ENCODE measurements around the gene DOCK11. TPM values are rescaled to one million over a fixed set of nuclear protein-coding genes. Genes with fewer than 3 reads are reported as not detected.
A peak's percentile ranks its signal among the peaks of the same experiment; 100 is the strongest.

The DOCK11 gene
- total RNA-seq, 4 donors from 2014 or later, result 62.1 to 156 (median 76.3) TPM

DNA sequence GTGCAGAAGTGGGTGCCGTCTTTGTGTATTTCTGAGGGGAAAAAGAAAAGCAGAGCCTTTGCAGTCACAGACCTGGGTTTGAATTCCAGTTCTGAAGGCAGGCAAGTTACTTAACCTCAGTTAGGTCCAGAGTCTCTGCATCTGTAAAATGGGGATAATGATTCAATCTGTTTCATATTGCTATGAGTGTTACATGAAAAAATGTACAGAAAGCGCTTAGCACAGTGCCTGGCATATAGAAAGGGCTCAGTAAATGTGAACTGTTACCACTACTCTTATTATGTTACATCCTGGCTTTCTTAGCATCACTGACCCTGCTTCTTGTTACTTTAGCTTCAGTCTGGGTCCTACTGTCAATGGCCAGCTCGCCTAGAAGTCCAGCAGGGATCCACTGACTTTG lies 45.9 kb downstream of the DOCK11 start:
- TF ChIP-seq, protein P1, sequence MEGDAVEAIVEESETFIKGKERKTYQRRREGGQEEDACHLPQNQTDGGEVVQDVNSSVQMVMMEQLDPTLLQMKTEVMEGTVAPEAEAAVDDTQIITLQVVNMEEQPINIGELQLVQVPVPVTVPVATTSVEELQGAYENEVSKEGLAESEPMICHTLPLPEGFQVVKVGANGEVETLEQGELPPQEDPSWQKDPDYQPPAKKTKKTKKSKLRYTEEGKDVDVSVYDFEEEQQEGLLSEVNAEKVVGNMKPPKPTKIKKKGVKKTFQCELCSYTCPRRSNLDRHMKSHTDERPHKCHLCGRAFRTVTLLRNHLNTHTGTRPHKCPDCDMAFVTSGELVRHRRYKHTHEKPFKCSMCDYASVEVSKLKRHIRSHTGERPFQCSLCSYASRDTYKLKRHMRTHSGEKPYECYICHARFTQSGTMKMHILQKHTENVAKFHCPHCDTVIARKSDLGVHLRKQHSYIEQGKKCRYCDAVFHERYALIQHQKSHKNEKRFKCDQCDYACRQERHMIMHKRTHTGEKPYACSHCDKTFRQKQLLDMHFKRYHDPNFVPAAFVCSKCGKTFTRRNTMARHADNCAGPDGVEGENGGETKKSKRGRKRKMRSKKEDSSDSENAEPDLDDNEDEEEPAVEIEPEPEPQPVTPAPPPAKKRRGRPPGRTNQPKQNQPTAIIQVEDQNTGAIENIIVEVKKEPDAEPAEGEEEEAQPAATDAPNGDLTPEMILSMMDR (IDR thresholded peaks at IDR 0.05), result no peak
- DNase-seq (ENCODE audit: low spot score), result no peak
- ATAC-seq (ENCODE audit: low FRiP score), result no peak

DNA sequence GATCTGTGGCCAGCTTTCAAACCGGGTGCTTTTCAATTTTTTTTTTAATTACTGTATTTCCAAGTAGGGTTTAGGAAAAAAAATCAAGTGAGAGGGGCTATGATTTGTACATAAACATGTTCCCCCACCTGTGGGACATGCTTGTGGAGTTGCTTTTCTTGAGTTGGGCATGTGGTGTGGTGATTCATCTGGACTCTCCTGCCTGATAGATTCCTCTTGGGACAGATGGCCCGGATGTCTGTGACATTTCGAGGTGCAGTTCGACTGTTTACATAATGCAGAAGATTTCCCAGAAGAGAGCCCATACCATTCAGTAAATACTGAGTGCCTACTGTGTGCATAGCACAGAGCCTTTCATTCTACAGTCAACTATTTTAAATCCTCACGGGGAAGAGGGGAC lies 49.9 kb downstream of the DOCK11 start:
- ATAC-seq (ENCODE audit: low FRiP score), result no peak
- no peak for DNase-seq (ENCODE audit: low spot score)
- TF ChIP-seq, protein P1 (IDR thresholded peaks at IDR 0.05), result no peak

DNA sequence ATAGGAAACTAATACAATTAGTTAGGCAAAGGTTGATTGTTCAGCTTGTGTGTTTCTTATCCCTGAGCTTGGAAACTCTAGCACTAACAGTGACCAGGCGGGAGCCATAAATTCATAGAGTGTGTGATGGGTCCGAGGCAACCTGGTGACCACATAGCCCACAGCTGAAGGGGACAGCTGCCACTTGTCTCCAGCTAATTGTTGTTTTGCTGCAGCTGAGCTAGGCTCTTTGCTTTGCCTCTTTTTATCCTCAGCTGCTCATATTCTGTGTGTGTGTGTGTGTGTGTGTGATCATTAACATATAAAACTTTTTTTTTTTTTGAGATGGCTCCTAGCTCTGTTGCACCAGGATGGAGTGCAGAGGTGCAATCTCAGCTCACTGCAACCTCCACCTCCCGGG lies 53.2 kb downstream of the DOCK11 start:
- no peak for DNase-seq (ENCODE audit: low spot score)
- ATAC-seq (ENCODE audit: low FRiP score), result no peak
- TF ChIP-seq, protein P1 (IDR thresholded peaks at IDR 0.05), result no peak

DNA sequence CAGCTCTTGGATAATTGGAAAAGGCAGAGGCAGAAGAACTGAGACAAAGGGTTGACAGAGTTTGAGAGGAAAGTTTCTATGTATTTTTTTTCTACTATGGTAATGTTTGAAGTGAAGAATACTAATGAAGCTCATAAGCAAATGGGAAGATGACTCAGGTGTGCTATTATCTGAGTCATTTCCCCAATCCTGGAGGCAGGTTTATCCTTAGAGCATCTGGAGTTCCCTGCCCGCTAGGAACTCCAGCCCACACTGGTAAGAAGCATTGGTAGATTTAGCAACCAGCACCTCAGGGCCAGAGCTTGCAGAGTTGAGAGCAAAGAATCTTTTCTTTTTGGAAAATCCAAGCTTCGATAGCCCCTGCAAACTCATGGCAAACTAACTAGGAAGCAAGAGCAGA lies 55.2 kb downstream of the DOCK11 start:
- DNase-seq (ENCODE audit: low spot score) (no peak), ATAC-seq (ENCODE audit: low FRiP score) (peak; percentile 35)
- TF ChIP-seq, protein P1 (IDR thresholded peaks at IDR 0.05), result no peak

DNA sequence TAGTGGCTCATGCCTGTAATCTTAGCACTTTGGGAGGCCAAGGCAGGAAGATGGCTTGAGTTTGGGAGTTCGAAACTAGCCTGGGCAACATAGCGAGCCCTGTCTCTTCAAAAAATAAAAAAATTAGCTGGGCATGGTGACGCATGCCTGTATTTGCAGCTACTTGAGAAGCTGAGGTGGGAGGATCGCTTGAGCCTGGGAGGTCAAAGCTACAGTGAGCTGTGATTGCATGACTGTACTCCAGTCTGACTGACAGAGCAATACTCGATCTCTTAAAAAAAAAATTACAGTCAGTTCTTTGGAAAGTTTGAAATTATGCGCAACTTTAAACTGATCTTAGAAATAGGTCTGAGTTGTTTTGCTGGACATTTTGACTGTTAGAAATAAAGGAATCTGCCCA lies 55.8 kb downstream of the DOCK11 start:
- DNase-seq (ENCODE audit: low spot score) (no peak), ATAC-seq (ENCODE audit: low FRiP score) (no peak)
- TF ChIP-seq, protein P1 (IDR thresholded peaks at IDR 0.05), result no peak

DNA sequence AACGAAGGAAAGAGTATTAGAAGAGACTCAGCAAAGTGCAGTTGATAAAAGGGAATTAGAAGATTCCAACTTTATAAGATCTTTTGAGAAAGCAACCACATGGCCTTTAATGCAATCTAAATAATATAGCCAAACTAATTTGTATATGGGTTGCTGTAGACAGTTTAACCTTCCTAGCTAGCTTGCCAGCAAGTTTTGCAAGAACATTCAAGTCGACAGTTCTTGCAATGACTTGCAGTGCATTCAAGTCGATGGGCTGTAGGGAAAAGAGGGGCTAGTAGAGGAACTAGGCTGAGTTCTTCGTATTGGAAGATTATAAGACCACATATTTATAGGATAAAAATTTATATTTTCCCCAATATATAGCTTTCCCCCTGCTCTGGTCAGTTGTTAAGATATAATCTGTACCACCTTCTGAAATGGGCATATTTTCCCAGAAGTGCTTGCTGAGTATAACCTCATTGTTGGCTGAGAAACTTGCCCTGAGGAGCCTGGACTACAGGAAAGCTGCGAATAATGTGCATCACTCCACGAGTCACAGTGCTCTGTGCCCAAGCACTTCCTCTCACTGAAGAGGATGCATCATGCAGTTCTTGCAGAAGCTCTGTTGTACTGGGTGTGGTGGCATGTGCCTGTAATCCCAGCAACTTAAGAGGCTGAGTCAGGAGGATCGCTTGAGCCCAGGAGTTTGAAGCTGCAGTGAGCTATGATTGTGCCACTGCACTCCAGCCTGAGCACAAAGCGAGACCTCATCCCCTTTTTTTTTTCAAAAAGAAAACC lies 56.7 kb downstream of the DOCK11 start:
- ATAC-seq (ENCODE audit: low FRiP score), result peak; percentile 90
- DNase-seq (ENCODE audit: low spot score), result no peak
- TF ChIP-seq, protein P1 (IDR thresholded peaks at IDR 0.05), result no peak

DNA sequence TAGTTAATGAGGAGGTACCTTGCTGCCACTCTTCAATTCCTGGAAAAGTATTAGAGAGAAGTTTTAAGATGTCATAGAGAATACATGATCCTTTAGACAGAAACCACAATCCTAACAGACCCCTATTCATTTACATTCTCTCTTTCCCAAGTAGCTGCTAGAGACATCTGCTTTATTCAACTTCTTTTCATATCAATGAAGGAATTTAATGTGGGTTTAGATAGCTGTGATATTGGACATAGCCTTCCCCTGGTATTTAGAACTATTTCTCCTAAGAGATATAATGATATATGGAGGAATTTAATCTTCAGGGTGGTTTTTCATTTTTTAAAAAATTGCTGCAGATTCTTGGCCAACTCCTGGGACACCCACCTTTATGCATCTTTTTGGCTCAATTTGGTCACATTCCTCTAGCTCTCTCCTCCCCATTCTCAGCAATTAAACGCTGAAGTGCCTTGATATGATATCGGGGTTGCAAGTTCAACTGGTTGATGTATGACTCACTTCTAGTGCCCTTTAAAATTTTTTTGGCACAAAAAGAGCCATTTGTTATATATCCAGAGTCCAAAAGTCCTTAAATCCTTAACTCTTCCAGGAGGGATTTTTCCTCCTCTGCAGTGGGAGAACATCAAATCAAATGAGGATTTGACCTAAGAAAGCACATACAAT lies 57.6 kb downstream of the DOCK11 start:
- DNase-seq (ENCODE audit: low spot score), result no peak
- ATAC-seq (ENCODE audit: low FRiP score), result peak; percentile 30
- TF ChIP-seq, protein P1 (IDR thresholded peaks at IDR 0.05), result no peak
